IMR-90 (cell line): Measurements from ENCODE around the gene ZSCAN5A.
A peak's percentile ranks its signal among the peaks of the same experiment; 100 is the strongest.

Source experiments
- BHLHE40 ChIP-seq: fragments of 150-350 bp; IDR thresholded peaks from 2 replicates; pipeline ENCODE4 v1.6.1; 2016; ENCODE audit warnings: mild to moderate bottlenecking, low read depth, low read length
- CEBPB ChIP-seq: IDR thresholded peaks from 2 replicates; pipeline ENCODE4 v1.6.1; 2012; ENCODE audit warnings: low read depth, low read length, improper control_type of control experiment
- CHD1 ChIP-seq: IDR thresholded peaks from 2 replicates; pipeline ENCODE4 v1.6.1; 2012; ENCODE audit warnings: low read depth, low read length, improper control_type of control experiment
- CTCF ChIP-seq: conservative IDR thresholded peaks from 2 replicates; pipeline ENCODE4 v1.5.1; 2012; ENCODE audit warnings: mild to moderate bottlenecking, low read depth, low read length, improper control_type of control experiment
- ELK1 ChIP-seq: fragments of 150-350 bp; IDR thresholded peaks from 2 replicates; pipeline ENCODE4 v1.6.1; 2016; ENCODE audit warnings: low read depth, mild to moderate bottlenecking, low read length, moderate library complexity, borderline replicate concordance
- FOS ChIP-seq: fragments of 150-350 bp; IDR thresholded peaks from 2 replicates; pipeline ENCODE4 v1.6.1; 2016; ENCODE audit warnings: low read depth, low read length
- MAFK ChIP-seq: IDR thresholded peaks from 2 replicates; pipeline ENCODE4 v1.6.1; 2012; ENCODE audit warnings: low read depth, low read length, improper control_type of control experiment
- POLR2A ChIP-seq: IDR thresholded peaks from 2 replicates; pipeline ENCODE4 v1.6.1; 2012; ENCODE audit warnings: mild to moderate bottlenecking, low read depth, low read length
- RAD21 ChIP-seq: IDR thresholded peaks from 2 replicates; pipeline ENCODE4 v1.6.1; 2012; ENCODE audit warnings: low read length, improper control_type of control experiment
- RCOR1 ChIP-seq: IDR thresholded peaks from 2 replicates; pipeline ENCODE4 v1.6.1; 2012; ENCODE audit warnings: mild to moderate bottlenecking, low read length, improper control_type of control experiment; ENCODE audit not compliant: insufficient replicate concordance
- RFX5 ChIP-seq: IDR thresholded peaks from 2 replicates; pipeline ENCODE4 v1.8.0; 2012; ENCODE audit warnings: low read depth, mild to moderate bottlenecking, low read length, moderate library complexity
- SMC3 ChIP-seq: fragments of 150-350 bp; IDR thresholded peaks from 2 replicates; pipeline ENCODE4 v1.6.1; 2016; ENCODE audit warnings: low read depth, mild to moderate bottlenecking, antibody characterized with exemption, low read length, moderate library complexity
- USF2 ChIP-seq: fragments of 150-350 bp; IDR thresholded peaks from 2 replicates; pipeline ENCODE4 v1.6.1; 2017; ENCODE audit warnings: mild to moderate bottlenecking, antibody characterized with exemption, low read length, low read depth

- TF ChIP-seq CTCF, result no peak
- no peak; the same call in 1 of the 2 replicates for TF ChIP-seq POLR2A
- no peak for TF ChIP-seq ELK1
- no peak for TF ChIP-seq RAD21
- TF ChIP-seq RFX5, result no peak
- peak; percentile 94 for TF ChIP-seq USF2
- no peak for TF ChIP-seq BHLHE40
- no peak for TF ChIP-seq FOS
- TF ChIP-seq SMC3, result no peak
- no peak; the same call in 1 of the 2 replicates for TF ChIP-seq MAFK
- TF ChIP-seq CHD1, result no peak
- TF ChIP-seq RCOR1, result no peak
- no peak for TF ChIP-seq CEBPB
These were observed 614 bp upstream of the ZSCAN5A start for GRCh38 chr19:56315077-56315828.
